ENCODE results near the gene COL4A6.

The COL4A6 gene

DNA sequence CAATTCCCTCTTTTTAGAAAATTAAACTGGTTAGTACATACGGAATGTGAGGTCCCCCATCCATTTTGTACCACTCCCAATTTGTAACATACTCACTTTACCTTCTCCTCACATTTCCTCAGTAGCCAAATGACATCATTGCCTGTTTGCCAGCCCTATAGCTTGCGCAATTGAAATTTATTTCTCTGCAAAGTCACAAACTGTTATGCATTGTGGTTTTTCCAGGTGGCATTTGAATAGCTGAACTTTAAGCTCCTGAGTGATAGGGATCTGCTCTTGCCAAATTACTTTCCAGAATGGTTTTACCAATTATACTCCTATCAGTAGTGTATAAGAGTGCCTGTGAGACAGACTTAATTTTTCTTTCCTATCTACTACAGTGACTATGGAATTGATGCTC is 9.1 kb upstream of the COL4A6 start:
- Histone ChIP-seq H3K27ac (no peak overlapping the region), H3K9ac (ENCODE audit: insufficient read length) (no peak overlapping the region), H3K36me3 (ENCODE audit: insufficient read depth, low read length) (no peaks in the 10 kb centered on the region), H3K9me3 (ENCODE audit: low read depth, low read length) (no peaks in the 10 kb centered on the region), H3K4me3 (no peak overlapping the region)
- DNase-seq (ENCODE audit: low read depth, low spot score), result no peak
- TF ChIP-seq EZH2 (IDR thresholded peaks at IDR 0.05) (no peak), FOXP2 (optimal IDR thresholded peaks at IDR 0.05; ENCODE audit: control extremely low read depth, extremely low read length, insufficient read depth) (no peak), POLR2AphosphoS5 (IDR thresholded peaks at IDR 0.05; ENCODE audit: borderline replicate concordance, low read depth, low read length) (no peak)

DNA sequence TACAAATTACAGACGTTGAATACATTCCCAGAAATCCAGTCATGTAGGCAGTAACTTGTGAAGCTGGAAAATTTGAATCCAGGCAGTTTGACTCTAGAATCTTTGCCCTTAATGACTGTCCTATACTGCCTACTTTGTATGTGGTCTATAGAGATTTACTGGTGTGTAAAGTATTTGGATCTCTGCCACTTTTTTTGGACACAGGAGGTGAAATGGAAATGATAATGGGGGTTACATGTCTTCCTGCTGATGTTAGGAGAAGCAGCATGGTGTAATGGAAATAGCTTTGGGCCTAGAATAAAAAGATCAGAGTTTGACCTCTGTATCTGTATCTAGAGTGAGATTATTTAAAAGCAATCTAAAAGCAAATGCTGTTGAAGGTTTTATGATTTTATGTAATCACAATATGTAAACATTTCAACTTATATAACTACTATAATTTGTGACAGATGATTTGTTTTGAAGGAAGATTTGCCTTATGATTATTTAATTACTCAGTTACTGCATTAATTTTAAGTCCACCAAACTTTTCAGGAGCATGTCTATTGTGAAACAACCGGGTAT is 4.8 kb upstream of the COL4A6 start:
- no peak for DNase-seq (ENCODE audit: low read depth, low spot score)
- H3K27ac ChIP-seq, result no peak overlapping the region
- H3K4me3 ChIP-seq, result no peak overlapping the region
- H3K36me3 ChIP-seq (ENCODE audit: insufficient read depth, low read length), result no peaks in the 10 kb centered on the region
- no peak overlapping the region for H3K9ac ChIP-seq (ENCODE audit: insufficient read length)
- TF ChIP-seq FOXP2 (optimal IDR thresholded peaks at IDR 0.05; ENCODE audit: control extremely low read depth, extremely low read length, insufficient read depth) (no peak), EZH2 (IDR thresholded peaks at IDR 0.05) (no peak), POLR2AphosphoS5 (IDR thresholded peaks at IDR 0.05; ENCODE audit: borderline replicate concordance, low read depth, low read length) (no peak)
- H3K9me3 ChIP-seq (ENCODE audit: low read depth, low read length), result no peaks in the 10 kb centered on the region

DNA sequence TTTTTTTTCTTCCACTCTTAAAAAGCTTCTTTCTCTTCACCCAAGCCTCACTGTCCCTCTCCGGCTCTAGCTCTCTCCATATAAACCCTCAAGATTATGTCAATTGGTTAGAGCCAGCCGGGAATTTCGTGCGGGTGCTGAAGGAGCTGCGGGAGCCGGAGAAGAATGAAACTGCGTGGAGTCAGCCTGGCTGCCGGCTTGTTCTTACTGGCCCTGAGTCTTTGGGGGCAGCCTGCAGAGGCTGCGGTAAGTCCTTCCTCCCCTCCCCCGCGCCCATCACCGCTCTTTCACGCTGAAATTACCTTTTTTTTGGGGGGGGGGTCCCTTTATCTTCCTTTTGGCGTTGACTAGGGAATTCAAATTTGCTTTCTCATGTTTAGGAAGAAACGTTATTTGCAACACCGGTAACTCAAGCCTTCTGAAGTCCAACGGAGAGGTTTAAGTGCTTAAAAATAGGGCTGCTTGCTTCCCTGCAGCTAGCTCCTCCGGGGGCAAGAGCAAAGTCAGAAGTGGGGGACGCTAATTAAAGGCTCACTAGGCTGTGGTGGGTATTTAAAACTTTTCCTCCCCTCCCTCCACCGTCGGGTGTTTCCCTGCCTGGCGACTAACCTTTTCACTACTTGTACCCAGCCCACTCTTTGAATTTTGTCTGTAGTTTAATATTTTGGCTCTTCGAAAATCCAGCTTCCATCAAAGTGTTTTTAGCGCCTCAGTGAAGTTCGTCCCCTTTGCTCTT is 1.9 kb upstream of the COL4A6 start:
- DNase-seq (ENCODE audit: low read depth, low spot score), result no peak
- no peak for TF ChIP-seq FOXP2 (optimal IDR thresholded peaks at IDR 0.05; ENCODE audit: control extremely low read depth, extremely low read length, insufficient read depth)
- no peak for TF ChIP-seq POLR2AphosphoS5 (IDR thresholded peaks at IDR 0.05; ENCODE audit: borderline replicate concordance, low read depth, low read length)
- no peak for TF ChIP-seq EZH2 (IDR thresholded peaks at IDR 0.05)
- Histone ChIP-seq H3K27ac (no peak overlapping the region), H3K9ac (ENCODE audit: insufficient read length) (no peak overlapping the region), H3K4me3 (peak overlapping the region; percentile 42), H3K9me3 (ENCODE audit: low read depth, low read length) (no peaks in the 10 kb centered on the region), H3K36me3 (ENCODE audit: insufficient read depth, low read length) (no peaks in the 10 kb centered on the region)

DNA sequence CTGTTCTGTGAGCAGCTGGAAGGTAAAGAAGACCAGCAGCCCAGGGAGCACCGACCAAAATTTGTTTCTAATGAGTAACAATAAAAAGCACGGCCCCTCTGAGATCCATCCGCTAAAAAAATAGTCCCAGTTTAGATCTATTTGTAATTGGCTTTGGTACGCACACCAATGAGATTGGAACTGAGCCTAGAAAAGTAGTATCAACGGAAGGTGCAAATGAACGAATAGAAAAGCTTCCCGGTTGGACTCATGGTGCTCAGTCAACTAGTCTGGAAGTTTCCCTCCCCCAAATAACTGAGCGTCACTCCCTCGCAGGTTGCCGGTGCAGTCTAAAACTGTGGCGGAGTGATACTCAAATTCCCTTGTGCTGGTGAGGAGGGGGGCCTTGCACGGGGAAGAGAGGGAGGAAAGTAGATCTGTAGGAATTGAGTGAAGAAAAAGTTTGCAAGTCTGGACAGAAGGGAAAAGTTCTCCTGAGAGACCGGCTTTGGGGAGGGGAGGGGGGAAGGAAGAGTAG is 1.3 kb upstream of the COL4A6 start, which contains the start of gene COL4A5:
Gene COL4A5 (plus strand): TSS at position 413 of the 517 bp plus-strand sequence. CDS start 288 bp downstream, outside the sequence.
- no peak within 1 kb of the TSS for H3K27ac ChIP-seq
- no peak within 1 kb of the TSS for H3K9ac ChIP-seq (ENCODE audit: insufficient read length)

DNA sequence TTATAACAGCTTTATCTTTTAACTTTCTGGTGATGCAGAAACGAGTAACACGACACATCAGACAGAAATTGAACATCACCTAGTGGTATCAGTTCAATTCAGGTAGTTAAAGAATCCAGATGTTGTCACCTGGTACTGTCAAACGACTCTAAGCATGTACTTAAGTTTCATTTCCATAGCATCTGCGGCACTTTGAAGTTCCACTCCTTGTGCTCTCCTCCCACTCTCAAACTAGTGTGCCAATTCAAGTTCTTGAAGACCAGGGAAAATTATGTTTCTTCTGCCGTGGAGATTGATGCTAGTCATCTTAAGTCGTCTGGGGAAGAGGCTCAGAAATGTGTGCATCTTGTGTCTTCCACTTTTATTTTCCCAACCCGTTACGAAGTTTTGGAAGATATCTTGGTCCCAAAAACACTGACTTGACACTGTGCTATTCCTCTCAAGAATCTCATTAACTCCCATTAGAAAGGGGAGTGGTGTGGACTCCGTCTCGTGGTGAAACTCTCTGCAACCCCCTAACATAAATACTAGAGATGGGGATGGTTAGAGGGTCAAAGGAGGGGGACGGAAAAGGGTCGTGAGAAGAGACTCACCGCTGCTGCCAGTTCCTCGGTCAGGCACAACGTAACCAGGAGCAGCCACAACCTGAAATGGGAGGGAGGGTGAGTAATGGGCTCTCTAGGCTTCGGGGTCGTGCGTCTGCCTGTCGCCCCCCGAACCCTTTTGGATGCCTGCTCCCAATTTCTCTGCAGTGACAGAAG is 693 bp downstream of the COL4A6 start:
- TF ChIP-seq POLR2AphosphoS5 (IDR thresholded peaks at IDR 0.05; ENCODE audit: borderline replicate concordance, low read depth, low read length) (no peak), EZH2 (IDR thresholded peaks at IDR 0.05) (no peak), FOXP2 (optimal IDR thresholded peaks at IDR 0.05; ENCODE audit: control extremely low read depth, extremely low read length, insufficient read depth) (no peak)
- Histone ChIP-seq H3K9me3 (ENCODE audit: low read depth, low read length) (no peaks in the 10 kb centered on the region), H3K9ac (ENCODE audit: insufficient read length) (no peak overlapping the region), H3K27ac (no peak overlapping the region), H3K4me3 (no peak overlapping the region), H3K36me3 (ENCODE audit: insufficient read depth, low read length) (no peaks in the 10 kb centered on the region)
- DNase-seq (ENCODE audit: low read depth, low spot score), result no peak

More for the DNA sequence above, 1.3 kb upstream of the COL4A6 start, which contains the start of gene COL4A5:
- no peak for TF ChIP-seq FOXP2 (optimal IDR thresholded peaks at IDR 0.05; ENCODE audit: control extremely low read depth, extremely low read length, insufficient read depth)
- TF ChIP-seq EZH2 (IDR thresholded peaks at IDR 0.05), result no peak
- no peak for TF ChIP-seq POLR2AphosphoS5 (IDR thresholded peaks at IDR 0.05; ENCODE audit: borderline replicate concordance, low read depth, low read length)
- H3K4me3 ChIP-seq, result peak within 1 kb of the TSS; percentile 42
- no peaks in the 10 kb centered on the region for H3K9me3 ChIP-seq (ENCODE audit: low read depth, low read length)
- H3K36me3 ChIP-seq (ENCODE audit: insufficient read depth, low read length), result no peaks in the 10 kb centered on the region
- no peak for DNase-seq (ENCODE audit: low read depth, low spot score)

DNA sequence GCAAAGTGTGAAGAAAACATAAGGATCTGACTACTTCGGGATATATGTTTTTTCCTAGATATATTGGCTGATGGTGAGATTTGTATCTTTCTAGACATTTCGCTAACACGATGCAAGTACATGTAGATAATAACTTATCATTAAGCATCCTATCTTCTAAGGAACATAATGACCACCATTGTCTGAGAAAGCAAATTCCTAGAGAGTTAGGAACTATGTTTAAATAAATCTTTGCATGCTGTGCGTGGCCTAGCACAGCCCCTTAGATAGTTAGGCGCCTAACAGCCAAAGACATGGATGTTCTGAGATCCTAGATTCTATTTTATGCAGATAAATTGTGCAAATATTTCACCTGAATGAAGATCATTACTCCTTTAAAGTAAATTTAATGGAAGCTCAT is 3.0 kb downstream of the COL4A6 start:
- DNase-seq (ENCODE audit: low read depth, low spot score), result no peak
- H3K36me3 ChIP-seq (ENCODE audit: insufficient read depth, low read length), result no peaks in the 10 kb centered on the region
- H3K27ac ChIP-seq, result no peak overlapping the region
- H3K4me3 ChIP-seq, result no peak overlapping the region
- TF ChIP-seq FOXP2 (optimal IDR thresholded peaks at IDR 0.05; ENCODE audit: control extremely low read depth, extremely low read length, insufficient read depth), result no peak
- no peak for TF ChIP-seq EZH2 (IDR thresholded peaks at IDR 0.05)
- no peak for TF ChIP-seq POLR2AphosphoS5 (IDR thresholded peaks at IDR 0.05; ENCODE audit: borderline replicate concordance, low read depth, low read length)
- no peak overlapping the region for H3K9ac ChIP-seq (ENCODE audit: insufficient read length)
- no peaks in the 10 kb centered on the region for H3K9me3 ChIP-seq (ENCODE audit: low read depth, low read length)

DNA sequence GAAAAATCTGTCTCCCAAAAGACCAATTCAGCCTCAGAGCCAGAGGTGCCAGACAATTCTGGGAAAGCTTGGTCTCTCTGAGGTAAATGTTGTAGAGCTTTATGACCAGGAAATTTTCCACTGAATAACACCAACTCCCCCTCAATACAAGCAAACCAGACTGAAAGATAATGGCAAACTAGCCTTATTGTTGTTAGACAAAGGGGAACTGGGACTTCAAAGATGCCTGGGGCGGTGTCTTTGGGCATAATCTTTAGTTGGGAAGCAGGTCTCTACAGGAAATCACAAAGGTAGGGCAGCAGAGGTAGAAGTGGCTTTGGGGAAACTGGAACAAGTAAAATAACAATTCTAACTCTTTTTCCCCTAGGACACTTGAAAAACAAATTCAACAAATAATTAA is 12.0 kb downstream of the COL4A6 start:
- Histone ChIP-seq H3K36me3 (ENCODE audit: insufficient read depth, low read length) (no peaks in the 10 kb centered on the region), H3K9ac (ENCODE audit: insufficient read length) (no peak overlapping the region), H3K27ac (no peak overlapping the region), H3K4me3 (no peak overlapping the region), H3K9me3 (ENCODE audit: low read depth, low read length) (no peaks in the 10 kb centered on the region)
- TF ChIP-seq EZH2 (IDR thresholded peaks at IDR 0.05) (no peak), FOXP2 (optimal IDR thresholded peaks at IDR 0.05; ENCODE audit: control extremely low read depth, extremely low read length, insufficient read depth) (no peak), POLR2AphosphoS5 (IDR thresholded peaks at IDR 0.05; ENCODE audit: borderline replicate concordance, low read depth, low read length) (no peak)
- no peak for DNase-seq (ENCODE audit: low read depth, low spot score)

DNA sequence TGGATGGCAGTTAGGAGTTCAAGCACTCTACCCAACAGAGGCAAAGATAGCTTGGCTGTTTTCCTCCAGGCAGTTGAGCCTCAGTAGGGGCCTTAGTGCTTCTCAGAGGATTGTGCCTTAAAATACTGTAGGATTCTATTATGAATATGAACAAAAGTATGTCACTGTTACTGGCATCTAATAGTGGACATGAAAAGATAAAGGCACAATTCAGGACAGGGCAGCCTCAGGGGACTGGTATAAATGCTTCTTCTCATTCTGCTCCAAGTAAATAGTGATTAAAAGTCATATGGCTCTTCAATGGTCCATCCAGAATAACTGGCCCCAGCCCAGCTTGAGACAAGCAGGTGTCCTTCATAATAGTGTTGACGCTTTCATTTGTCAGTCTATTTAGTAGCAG is 17.7 kb downstream of the COL4A6 start:
- H3K36me3 ChIP-seq (ENCODE audit: insufficient read depth, low read length), result no peaks in the 10 kb centered on the region
- TF ChIP-seq FOXP2 (optimal IDR thresholded peaks at IDR 0.05; ENCODE audit: control extremely low read depth, extremely low read length, insufficient read depth) (no peak), EZH2 (IDR thresholded peaks at IDR 0.05) (no peak), POLR2AphosphoS5 (IDR thresholded peaks at IDR 0.05; ENCODE audit: borderline replicate concordance, low read depth, low read length) (no peak)
- no peak overlapping the region for H3K9ac ChIP-seq (ENCODE audit: insufficient read length)
- no peak overlapping the region for H3K4me3 ChIP-seq
- no peaks in the 10 kb centered on the region for H3K9me3 ChIP-seq (ENCODE audit: low read depth, low read length)
- DNase-seq (ENCODE audit: low read depth, low spot score), result no peak
- no peak overlapping the region for H3K27ac ChIP-seq
